GM12878 (cell line): ENCODE data around the gene CEP97. TPM values are rescaled to one million over a fixed set of nuclear protein-coding genes. Genes with fewer than 3 reads are reported as not detected.

Source experiments
- BCL11A ChIP-seq: IDR thresholded peaks from 2 replicates; pipeline ENCODE4 v1.6.1; 2011; ENCODE audit warnings: low read depth, low read length
- BHLHE40 ChIP-seq, 2 experiments: fragments of 450-650 bp in 1 of 2; IDR thresholded peaks; 2 replicates each; pipeline ENCODE4 v1.6.1; 2011 to 2017; ENCODE audit warnings: low read depth in 2 of 2, borderline replicate concordance in 1 of 2, improper control_type of control experiment in 1 of 2, low read length in 1 of 2, mild to moderate bottlenecking in 1 of 2
- CEBPB ChIP-seq, 2 experiments: fragments of 150-350 bp in 1 of 2; IDR thresholded peaks; 2 replicates each; pipeline ENCODE4 v1.6.1; 2012 to 2014; ENCODE audit warnings: low read depth in 2 of 2, low read length in 2 of 2, borderline replicate concordance in 1 of 2, inconsistent platforms in 1 of 2
- IKZF1 ChIP-seq: fragments of 450-650 bp; conservative IDR thresholded peaks from 2 replicates; pipeline ENCODE4 v1.6.1; 2017; ENCODE audit warnings: antibody characterized with exemption, mild to moderate bottlenecking
- polyA plus RNA-seq, 11 experiments: library from polyadenylated mRNA; depleted of rRNA in 4 of 11; unstranded in 6 of 11; stranded (reverse) in 5 of 11; fragments of >200 nt; fragmentation: Nextera tagmentation in 4 of 11; fragmentation: Illumina TruSeq in 1 of 11; extraction: Ambion mirVana in 4 of 11; extraction: Trizol in 1 of 11; gene quantifications; 1 replicate in 1 of 11; 2 replicates in 10 of 11; pipeline versions ENCODE4 v1.2.1 to v1.2.3, GENCODE V29; 2011 to 2016; ENCODE audit warnings: inconsistent platforms in 2 of 11, missing spikeins in 2 of 11, low read depth in 1 of 11
- total RNA-seq, 4 experiments: library from RNA; depleted of rRNA in 3 of 4; stranded (reverse); fragments of >200 nt in 3 of 4; fragmentation: Illumina TruSeq in 1 of 4; extraction: Trizol in 1 of 4; gene quantifications; 2 replicates each; pipeline versions ENCODE4 v1.2.1 to v1.2.3, GENCODE V29; 2013 to 2021
- TF ChIP-seq, protein P1 (sequence below): fragments of 450-650 bp; IDR thresholded peaks from 2 replicates; pipeline ENCODE4 v1.6.1; 2017; ENCODE audit warnings: mild to moderate bottlenecking, moderate library complexity
- TF ChIP-seq, protein P2 (sequence below): IDR thresholded peaks from 2 replicates; pipeline ENCODE4 v1.6.1; 2012; ENCODE audit warnings: low read length, inconsistent platforms
- TF ChIP-seq, protein P3 (sequence below), 3 experiments: IDR thresholded peaks in 2 of 3; conservative IDR thresholded peaks in 1 of 3; 2 replicates each; pipeline ENCODE4 v1.5.1; 2011; ENCODE audit warnings: low read depth in 3 of 3, low read length in 3 of 3, mild to moderate bottlenecking in 3 of 3, control low read depth in 2 of 3, moderate library complexity in 2 of 3, inconsistent platforms in 1 of 3, mixed read lengths in 1 of 3; ENCODE audit not compliant: control insufficient read depth in 2 of 3, insufficient read depth in 1 of 3; ENCODE audit errors: extremely low read depth in 1 of 3
- TF ChIP-seq, protein P4 (sequence below): IDR thresholded peaks from 2 replicates; pipeline ENCODE4 v1.6.1; 2011; ENCODE audit warnings: low read depth, mild to moderate bottlenecking, low read length, moderate library complexity, borderline replicate concordance; ENCODE audit errors: extremely low read depth

Gene CEP97
- total and polyA plus RNA-seq, 10 of the 15 experiments (the other 5 are each of a cell fraction or from before 2014, with no cell fraction given): 1.9 to 13.7 (median 5.8) TPM

DNA sequence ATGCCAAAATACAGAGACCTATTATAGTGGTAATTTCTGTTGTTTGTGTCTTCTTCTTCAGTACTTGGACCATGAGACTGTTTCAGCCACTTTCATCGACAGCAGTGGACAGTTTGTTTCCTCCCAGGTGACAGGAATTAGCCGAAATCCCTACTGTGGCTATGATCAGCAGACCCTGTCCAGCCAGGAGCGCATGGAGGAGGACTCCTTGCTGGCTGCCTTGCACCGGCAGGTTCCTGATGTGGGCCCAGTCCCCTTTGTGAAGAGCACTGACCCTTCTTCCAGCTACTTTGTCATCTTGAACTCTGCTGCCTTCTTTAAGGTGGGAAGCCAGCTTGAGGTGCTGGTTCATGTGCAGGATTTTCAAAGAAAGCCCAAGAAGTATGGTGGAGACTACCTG lies 76.8 kb downstream of the CEP97 start (continued):
- TF ChIP-seq, protein P1, sequence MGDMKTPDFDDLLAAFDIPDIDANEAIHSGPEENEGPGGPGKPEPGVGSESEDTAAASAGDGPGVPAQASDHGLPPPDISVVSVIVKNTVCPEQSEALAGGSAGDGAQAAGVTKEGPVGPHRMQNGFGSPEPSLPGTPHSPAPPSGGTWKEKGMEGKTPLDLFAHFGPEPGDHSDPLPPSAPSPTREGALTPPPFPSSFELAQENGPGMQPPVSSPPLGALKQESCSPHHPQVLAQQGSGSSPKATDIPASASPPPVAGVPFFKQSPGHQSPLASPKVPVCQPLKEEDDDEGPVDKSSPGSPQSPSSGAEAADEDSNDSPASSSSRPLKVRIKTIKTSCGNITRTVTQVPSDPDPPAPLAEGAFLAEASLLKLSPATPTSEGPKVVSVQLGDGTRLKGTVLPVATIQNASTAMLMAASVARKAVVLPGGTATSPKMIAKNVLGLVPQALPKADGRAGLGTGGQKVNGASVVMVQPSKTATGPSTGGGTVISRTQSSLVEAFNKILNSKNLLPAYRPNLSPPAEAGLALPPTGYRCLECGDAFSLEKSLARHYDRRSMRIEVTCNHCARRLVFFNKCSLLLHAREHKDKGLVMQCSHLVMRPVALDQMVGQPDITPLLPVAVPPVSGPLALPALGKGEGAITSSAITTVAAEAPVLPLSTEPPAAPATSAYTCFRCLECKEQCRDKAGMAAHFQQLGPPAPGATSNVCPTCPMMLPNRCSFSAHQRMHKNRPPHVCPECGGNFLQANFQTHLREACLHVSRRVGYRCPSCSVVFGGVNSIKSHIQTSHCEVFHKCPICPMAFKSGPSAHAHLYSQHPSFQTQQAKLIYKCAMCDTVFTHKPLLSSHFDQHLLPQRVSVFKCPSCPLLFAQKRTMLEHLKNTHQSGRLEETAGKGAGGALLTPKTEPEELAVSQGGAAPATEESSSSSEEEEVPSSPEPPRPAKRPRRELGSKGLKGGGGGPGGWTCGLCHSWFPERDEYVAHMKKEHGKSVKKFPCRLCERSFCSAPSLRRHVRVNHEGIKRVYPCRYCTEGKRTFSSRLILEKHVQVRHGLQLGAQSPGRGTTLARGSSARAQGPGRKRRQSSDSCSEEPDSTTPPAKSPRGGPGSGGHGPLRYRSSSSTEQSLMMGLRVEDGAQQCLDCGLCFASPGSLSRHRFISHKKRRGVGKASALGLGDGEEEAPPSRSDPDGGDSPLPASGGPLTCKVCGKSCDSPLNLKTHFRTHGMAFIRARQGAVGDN: no peak
- TF ChIP-seq, protein P2, sequence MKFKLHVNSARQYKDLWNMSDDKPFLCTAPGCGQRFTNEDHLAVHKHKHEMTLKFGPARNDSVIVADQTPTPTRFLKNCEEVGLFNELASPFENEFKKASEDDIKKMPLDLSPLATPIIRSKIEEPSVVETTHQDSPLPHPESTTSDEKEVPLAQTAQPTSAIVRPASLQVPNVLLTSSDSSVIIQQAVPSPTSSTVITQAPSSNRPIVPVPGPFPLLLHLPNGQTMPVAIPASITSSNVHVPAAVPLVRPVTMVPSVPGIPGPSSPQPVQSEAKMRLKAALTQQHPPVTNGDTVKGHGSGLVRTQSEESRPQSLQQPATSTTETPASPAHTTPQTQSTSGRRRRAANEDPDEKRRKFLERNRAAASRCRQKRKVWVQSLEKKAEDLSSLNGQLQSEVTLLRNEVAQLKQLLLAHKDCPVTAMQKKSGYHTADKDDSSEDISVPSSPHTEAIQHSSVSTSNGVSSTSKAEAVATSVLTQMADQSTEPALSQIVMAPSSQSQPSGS: no peak
- TF ChIP-seq, protein P3, sequence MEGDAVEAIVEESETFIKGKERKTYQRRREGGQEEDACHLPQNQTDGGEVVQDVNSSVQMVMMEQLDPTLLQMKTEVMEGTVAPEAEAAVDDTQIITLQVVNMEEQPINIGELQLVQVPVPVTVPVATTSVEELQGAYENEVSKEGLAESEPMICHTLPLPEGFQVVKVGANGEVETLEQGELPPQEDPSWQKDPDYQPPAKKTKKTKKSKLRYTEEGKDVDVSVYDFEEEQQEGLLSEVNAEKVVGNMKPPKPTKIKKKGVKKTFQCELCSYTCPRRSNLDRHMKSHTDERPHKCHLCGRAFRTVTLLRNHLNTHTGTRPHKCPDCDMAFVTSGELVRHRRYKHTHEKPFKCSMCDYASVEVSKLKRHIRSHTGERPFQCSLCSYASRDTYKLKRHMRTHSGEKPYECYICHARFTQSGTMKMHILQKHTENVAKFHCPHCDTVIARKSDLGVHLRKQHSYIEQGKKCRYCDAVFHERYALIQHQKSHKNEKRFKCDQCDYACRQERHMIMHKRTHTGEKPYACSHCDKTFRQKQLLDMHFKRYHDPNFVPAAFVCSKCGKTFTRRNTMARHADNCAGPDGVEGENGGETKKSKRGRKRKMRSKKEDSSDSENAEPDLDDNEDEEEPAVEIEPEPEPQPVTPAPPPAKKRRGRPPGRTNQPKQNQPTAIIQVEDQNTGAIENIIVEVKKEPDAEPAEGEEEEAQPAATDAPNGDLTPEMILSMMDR (IDR thresholded peaks at IDR 0.05 in 2 of 3, conservative IDR thresholded peaks at IDR 0.05 in 1 of 3; ENCODE audit: control insufficient read depth in 2 of 3, extremely low read depth in 1 of 3, insufficient read depth in 1 of 3, low read depth in 3 of 3, low read length in 3 of 3): no peak
- TF ChIP-seq BHLHE40 (IDR thresholded peaks at IDR 0.05; ENCODE audit: borderline replicate concordance in 1 of 2, low read depth in 2 of 2, low read length in 1 of 2) (no peak), IKZF1 (no peak), BCL11A (no peak), CEBPB (IDR thresholded peaks at IDR 0.05; ENCODE audit: borderline replicate concordance in 1 of 2, low read depth in 2 of 2, low read length in 2 of 2) (no peak)
- TF ChIP-seq, protein P4, sequence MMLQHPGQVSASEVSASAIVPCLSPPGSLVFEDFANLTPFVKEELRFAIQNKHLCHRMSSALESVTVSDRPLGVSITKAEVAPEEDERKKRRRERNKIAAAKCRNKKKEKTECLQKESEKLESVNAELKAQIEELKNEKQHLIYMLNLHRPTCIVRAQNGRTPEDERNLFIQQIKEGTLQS: no peak
